ENCODE results near the gene OR52E2. TPM values are rescaled to one million over a fixed set of nuclear protein-coding genes. Genes with fewer than 3 reads are reported as not detected.

The OR52E2 gene
- total and polyA plus RNA-seq, 8 donors = not detected

DNA sequence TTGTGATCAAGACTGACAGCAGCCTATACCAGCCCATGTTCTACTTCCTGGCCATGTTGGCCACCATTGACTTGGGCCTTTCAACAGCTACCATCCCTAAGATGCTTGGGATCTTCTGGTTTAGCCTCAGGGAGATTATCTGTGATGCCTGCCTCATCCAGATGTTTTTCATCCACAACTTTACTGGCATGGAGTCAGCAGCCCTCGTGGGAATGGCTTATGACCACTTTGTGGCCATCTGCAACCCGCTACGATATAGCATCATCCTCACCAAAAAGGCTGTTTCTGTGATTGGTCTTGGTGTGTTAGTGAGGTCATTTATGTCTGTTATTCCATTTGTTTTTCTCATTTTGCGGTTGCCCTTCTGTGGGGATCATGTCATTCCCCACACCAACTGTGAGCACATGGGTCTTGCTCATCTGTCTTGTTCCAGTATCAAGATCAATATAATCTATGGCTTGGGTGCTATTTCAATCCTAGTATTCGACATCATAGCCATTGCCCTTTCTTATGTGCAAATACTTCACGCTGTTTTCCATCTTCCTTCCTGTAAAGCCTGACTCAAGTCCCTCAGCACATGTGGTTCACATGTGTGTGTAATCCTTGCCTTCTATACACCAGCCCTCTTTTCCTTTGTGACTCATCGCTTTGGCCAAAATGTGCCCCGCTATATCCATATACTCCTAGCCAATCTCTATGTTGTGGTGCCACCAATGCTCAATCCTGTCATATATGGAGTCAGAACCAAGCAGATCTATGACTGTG lies 33.6 kb upstream of the OR52E2 start:
- no peaks in the 10 kb centered on the region for H3K4me1 ChIP-seq
- H3K27me3 ChIP-seq = no peaks in the 10 kb centered on the region
- DNase-seq = no peak
- intact Hi-C loops (cut with DNase I) = no loop called here
- H3K4me3 ChIP-seq = no peak overlapping the region
- TF ChIP-seq, protein P1, sequence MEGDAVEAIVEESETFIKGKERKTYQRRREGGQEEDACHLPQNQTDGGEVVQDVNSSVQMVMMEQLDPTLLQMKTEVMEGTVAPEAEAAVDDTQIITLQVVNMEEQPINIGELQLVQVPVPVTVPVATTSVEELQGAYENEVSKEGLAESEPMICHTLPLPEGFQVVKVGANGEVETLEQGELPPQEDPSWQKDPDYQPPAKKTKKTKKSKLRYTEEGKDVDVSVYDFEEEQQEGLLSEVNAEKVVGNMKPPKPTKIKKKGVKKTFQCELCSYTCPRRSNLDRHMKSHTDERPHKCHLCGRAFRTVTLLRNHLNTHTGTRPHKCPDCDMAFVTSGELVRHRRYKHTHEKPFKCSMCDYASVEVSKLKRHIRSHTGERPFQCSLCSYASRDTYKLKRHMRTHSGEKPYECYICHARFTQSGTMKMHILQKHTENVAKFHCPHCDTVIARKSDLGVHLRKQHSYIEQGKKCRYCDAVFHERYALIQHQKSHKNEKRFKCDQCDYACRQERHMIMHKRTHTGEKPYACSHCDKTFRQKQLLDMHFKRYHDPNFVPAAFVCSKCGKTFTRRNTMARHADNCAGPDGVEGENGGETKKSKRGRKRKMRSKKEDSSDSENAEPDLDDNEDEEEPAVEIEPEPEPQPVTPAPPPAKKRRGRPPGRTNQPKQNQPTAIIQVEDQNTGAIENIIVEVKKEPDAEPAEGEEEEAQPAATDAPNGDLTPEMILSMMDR (IDR thresholded peaks at IDR 0.05) = no peak
- no peak for ATAC-seq
- no peaks in the 10 kb centered on the region for H3K9me3 ChIP-seq
- H3K36me3 ChIP-seq = no peaks in the 10 kb centered on the region
- H3K27ac ChIP-seq = no peak overlapping the region

DNA sequence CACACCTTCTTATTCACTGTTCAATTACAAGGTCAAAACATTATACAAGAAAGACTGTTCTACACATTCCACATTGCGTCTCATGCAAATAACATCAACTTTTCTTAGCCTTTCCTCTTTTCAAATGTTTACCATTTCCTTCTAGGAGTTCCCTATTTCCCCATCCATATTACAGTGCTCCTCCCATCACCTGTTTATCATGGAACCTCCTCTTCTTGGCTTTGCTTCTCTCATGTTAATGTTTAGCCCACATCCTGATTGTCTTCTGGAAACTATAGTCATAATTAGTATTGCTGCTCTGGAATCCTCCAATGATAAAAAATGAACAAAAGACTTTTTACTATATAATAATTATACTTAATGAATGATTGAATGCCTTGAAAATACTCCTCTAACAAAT lies 31.2 kb upstream of the OR52E2 start:
- Histone ChIP-seq H3K4me3 (no peak overlapping the region), H3K27me3 (no peaks in the 10 kb centered on the region), H3K9me3 (no peaks in the 10 kb centered on the region), H3K27ac (no peak overlapping the region), H3K36me3 (no peaks in the 10 kb centered on the region), H3K4me1 (no peaks in the 10 kb centered on the region)
- intact Hi-C loops (cut with DNase I) = no loop called here
- TF ChIP-seq, protein P1 (IDR thresholded peaks at IDR 0.05) = no peak
- ATAC-seq (no peak), DNase-seq (no peak)

DNA sequence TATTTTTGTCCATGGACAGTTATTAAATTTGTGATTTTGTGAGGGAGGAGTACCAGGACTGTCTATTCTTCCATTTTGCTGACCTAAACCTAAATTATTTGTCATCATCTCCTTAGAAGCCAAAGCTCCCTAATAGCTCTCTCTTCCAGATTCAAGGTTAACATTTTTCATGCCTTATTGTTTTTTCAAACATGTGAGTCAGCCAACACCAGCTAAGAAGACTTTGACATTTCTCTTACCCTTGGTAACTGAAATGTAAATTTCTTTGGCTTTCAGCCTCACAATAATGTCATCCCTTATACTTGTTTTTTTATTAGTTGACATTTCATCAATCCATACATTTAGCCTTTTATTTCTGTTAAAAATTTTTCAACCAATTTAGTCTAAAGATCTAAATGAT lies 29.1 kb upstream of the OR52E2 start:
- H3K27ac ChIP-seq = no peak overlapping the region
- TF ChIP-seq, protein P1 (IDR thresholded peaks at IDR 0.05) = no peak
- no peak overlapping the region for H3K4me3 ChIP-seq
- no peaks in the 10 kb centered on the region for H3K27me3 ChIP-seq
- DNase-seq (no peak), ATAC-seq (no peak)
- intact Hi-C loops (cut with DNase I) = no loop called here
- H3K9me3 ChIP-seq = no peaks in the 10 kb centered on the region
- no peaks in the 10 kb centered on the region for H3K4me1 ChIP-seq
- no peaks in the 10 kb centered on the region for H3K36me3 ChIP-seq

DNA sequence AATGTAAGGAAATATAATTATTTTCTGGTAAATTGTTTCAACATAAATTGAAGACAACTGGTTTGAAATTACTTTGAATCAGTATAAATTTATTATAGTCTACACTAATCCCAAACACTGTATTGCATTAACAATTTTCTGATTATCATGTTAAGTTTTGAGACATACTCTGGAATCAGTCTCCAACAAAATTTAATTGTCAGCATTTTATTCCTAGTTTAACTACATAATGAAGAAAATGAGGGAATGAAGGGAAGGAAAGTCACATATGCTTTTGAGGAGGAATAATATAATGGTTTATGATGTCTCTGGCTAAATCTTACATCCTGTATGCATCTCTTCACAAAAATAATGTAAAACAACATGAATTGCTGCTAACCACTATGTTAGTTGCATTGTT lies 24.2 kb upstream of the OR52E2 start:
- TF ChIP-seq, protein P1 (IDR thresholded peaks at IDR 0.05) = no peak
- Histone ChIP-seq H3K9me3 (no peaks in the 10 kb centered on the region), H3K4me3 (no peak overlapping the region), H3K4me1 (no peaks in the 10 kb centered on the region), H3K27ac (no peak overlapping the region), H3K36me3 (no peaks in the 10 kb centered on the region), H3K27me3 (no peaks in the 10 kb centered on the region)
- ATAC-seq (no peak), DNase-seq (no peak)
- intact Hi-C loops (cut with DNase I) = no loop called here

DNA sequence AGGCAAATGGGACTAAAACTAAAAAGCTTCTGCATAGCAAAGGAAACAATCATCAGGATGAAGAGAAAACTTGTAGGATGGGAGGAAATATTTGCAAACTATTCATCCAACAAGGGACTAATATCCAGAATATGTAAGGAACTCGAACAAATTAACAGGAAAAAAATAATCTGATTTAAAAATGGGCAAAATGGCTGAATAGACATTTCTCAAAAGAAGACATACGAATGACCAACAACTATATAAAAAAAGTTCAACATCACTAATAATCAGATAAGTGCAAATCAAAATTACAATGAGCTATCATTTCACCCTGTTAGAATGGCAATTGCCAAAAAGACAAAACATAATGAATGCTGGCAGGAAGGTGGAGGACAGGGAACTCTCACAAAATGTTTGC lies 22.0 kb upstream of the OR52E2 start:
- DNase-seq = no peak
- no peak overlapping the region for H3K4me3 ChIP-seq
- ATAC-seq = no peak
- TF ChIP-seq, protein P1 (IDR thresholded peaks at IDR 0.05) = no peak
- intact Hi-C loops (cut with DNase I) = no loop called here
- H3K27ac ChIP-seq = no peak overlapping the region
- H3K27me3 ChIP-seq = no peaks in the 10 kb centered on the region
- no peaks in the 10 kb centered on the region for H3K36me3 ChIP-seq
- no peaks in the 10 kb centered on the region for H3K4me1 ChIP-seq
- H3K9me3 ChIP-seq = no peaks in the 10 kb centered on the region
